ENCODE results near the gene LYPD5.
A peak's percentile ranks its signal among the peaks of the same experiment; 100 is the strongest.
"Not testable (repeated sequence)": the region's sequence is repeated elsewhere in the genome, so short reads cannot be mapped to it uniquely, and the experiment has no call there.

Gene LYPD5, protein sequence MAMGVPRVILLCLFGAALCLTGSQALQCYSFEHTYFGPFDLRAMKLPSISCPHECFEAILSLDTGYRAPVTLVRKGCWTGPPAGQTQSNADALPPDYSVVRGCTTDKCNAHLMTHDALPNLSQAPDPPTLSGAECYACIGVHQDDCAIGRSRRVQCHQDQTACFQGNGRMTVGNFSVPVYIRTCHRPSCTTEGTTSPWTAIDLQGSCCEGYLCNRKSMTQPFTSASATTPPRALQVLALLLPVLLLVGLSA

DNA sequence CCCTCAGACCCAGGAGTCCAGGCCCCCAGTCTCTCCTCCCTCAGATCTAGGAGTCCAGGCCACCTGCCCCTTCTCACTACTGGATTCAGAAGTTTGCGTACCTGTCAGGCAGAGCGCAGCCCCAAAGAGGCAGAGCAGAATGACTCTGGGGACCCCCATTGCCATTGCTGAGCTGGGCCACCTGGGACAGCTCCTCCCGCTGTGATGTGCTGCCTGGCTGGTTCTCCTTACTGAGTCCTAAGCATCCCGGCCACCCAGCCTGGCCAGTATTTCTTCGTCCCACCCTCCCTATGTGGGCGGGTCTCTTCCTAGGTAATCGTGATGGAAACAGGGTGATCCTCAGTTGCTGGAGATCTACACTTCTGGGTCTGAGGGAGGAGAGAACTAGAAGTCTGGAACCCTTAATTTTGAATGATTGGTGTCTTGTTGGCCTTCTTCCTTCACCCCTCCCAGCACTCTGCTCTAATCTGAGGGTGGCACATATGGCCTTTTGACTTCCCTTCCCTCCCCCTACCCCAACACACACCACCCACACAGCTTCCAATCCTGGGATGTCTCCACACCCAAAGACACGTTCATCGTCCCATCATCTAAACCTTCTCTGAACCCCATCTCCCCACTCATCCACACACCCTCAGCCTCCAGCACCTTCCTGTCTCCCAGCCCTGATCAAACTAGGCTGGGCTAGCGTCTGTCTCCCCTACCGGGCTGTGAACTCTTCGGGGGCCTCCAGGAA lies at the start of gene LYPD5:
LYPD5 (minus strand) TSS at position 232 of the 736 bp plus-strand sequence; CDS start at position 165, 67 bp downstream.
- no peak for DNase-seq (ENCODE audit: low read depth)

DNA sequence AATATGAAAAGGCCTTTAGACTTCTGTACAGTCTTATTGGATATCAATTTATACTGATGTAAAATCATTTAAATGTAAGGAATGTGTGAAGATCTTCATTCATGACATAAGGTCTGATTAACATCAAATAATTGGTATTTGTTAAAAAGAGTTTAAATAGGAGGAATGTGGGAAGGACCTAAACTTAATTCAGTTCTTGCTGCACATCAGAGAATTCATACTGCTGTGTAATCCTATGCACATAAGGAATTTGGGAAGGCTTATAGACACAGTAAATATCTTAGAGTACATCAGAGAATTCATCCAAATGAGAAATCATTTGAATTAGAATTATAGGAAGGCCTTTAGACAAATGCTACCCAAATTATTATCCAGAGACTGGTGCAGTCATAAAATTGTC lies 46.6 kb upstream of the LYPD5 start:
- DNase-seq (ENCODE audit: low read depth): no peak

DNA sequence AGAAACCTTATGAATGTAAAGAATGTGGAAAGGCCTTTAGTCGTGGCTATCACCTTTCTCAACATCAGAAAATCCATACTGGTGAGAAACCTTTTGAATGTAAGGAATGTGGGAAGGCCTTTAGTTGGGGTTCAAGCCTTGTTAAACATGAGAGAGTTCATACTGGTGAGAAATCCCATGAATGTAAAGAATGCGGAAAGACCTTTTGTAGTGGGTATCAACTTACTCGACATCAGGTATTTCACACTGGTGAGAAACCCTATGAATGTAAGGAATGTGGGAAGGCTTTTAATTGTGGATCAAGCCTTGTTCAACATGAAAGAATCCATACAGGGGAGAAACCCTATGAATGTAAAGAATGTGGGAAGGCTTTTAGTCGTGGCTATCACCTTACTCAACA lies 45.6 kb upstream of the LYPD5 start:
- DNase-seq (ENCODE audit: low read depth): no peak

DNA sequence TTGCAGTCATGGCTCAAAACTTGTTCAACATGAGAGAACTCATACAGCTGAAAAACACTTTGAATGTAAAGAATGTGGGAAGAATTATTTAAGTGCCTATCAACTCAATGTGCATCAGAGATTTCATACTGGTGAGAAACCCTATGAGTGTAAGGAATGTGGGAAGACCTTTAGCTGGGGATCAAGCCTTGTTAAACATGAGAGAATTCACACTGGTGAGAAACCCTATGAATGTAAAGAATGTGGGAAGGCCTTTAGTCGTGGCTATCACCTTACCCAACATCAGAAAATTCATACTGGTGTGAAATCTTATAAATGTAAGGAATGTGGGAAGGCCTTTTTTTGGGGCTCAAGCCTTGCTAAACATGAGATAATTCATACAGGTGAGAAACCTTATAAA lies 45.0 kb upstream of the LYPD5 start:
- DNase-seq (ENCODE audit: low read depth): no peak

DNA sequence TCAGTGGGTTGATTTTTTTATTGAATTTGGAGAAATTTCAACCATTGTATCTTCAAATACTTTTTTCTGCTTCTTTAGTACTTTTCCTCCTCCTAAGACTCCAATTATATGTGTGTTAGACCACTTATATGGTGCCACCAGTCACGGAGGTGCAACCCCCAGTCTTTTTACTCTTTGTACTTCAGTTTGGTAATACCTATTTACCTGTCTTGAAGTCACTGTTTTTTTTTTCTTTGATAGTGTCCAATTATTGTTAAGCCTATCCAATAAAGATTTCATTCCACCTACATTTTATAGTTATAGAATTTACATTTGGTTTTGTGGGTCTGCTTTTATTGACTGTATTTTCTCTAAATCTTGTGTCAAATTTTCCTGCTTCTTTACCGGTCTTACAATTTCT lies 39.8 kb upstream of the LYPD5 start:
- no peak for DNase-seq (ENCODE audit: low read depth)

DNA sequence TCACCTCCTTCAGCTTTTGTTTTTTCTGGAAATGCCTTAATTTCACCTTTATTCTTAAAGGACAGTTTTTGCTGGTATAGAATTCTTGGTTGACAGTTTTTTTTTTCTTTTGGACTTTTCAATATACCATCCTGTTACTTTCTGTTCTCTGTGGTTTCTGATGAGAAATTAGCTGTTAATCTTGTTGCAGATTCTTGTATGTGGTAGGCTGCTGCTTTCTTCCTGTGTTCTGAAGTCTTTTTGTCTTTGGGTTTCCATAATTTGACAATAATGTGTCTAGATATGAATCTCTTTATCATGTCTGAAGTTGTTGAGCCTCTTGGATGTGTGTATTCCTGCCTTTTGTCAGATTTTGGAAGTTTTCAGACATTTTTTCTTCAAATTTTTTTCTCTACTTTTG lies 36.9 kb upstream of the LYPD5 start:
- DNase-seq (ENCODE audit: low read depth): no peak

DNA sequence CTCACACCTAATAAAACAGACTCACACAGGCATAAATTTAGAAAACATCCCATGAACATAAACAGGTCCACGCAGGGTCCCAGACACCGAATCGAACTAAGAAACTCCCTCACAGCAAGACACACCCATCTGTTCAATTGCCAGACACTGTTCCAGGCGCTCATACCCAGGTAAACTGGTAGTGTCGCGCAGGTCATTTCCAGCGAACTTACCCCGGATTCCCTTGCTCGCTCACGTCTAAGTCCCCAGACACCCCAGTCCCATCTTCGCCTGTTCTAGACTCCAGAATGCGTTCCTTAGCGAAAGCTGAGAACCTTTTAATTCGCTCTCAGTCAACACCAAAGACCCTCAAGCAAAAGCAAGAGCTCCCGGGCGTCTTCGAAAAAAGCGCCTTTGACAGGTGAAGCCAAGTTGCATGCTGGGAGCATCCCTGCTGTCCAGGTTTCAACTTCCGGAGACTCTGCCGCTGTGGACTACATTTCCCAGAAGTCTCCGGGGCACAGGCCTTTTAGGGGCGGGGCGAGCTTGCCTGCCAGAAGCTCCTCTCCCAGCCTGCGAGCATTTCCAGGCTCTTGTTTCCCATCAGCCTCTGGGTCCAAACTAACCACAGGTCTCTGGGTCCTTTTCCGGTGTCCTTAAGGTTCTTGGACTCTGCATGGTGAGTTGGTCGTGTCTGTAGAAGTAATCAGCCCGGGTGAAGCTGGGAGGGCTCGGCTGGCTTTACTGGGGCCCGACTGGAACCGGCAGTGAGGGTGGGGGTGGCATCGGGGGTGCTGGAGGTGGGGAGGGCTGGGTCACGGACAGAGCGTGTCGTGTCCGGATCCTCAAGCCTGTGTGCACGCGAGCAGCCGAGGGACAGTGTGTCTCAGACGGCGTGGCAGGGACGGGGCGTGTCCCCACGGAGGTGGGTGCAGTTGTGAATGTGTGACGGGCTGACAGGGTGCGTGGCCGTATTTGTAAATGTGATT lies 24.8 kb upstream of the LYPD5 start, which contains the start of gene ZNF283:
ZNF283 (plus strand) TSS at position 535 of the 968 bp plus-strand sequence. CDS start 6,184 bp downstream, outside the sequence.
- DNase-seq (ENCODE audit: low read depth): peak; percentile 43

DNA sequence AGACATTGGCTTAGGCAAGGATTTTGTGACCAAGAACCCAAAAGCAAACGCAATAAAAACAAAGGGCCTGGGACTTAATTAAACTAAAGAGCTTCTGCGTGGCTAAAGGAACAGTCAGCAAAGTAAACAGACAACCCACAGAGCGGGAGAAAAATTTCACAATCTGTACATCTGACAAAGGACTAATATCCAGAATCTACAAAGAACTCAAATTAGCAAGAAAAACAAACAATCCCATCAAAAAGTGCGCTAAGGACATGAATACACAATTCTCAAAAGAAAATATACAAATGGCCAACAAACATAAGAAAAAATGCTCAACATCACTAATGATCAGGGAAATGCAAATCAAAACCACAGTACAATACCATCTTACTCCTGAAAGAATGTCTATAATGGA lies 22.3 kb upstream of the LYPD5 start:
- not testable (repeated sequence) for DNase-seq (ENCODE audit: low read depth)

DNA sequence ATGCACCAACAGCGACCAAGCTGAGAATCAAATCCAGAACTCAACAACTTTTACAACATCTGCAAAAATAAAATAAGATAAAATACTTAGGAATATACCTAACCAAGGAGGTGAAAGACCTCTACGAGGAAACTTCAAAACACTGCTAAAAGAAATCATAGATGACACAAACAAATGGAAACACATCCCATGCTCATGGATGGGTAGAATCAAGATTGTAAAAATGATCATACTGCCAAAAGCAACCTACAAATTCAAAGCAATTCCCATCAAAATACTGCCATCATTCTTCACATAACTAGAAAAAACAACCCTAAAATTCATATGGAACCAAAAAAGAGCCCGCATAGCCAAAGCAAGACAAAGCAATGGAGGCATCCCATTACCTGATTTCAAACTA lies 21.6 kb upstream of the LYPD5 start:
- not testable (repeated sequence) for DNase-seq (ENCODE audit: low read depth)

DNA sequence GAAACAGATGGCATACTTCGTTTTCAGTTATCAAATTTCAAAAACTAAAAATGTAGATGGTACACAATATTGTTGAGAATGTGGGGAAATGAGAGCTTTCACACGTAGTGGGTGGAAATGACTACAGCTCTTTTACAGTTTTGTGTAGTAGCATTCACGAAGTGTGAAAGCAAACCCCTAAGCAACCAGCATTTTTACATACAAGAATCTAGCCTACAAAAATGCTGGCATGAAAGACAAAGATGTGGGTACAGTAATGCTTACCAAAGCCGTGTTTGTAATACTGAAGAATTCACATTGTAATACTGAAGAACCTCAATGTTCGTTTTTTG lies 18.6 kb upstream of the LYPD5 start:
- DNase-seq (ENCODE audit: low read depth): no peak

DNA sequence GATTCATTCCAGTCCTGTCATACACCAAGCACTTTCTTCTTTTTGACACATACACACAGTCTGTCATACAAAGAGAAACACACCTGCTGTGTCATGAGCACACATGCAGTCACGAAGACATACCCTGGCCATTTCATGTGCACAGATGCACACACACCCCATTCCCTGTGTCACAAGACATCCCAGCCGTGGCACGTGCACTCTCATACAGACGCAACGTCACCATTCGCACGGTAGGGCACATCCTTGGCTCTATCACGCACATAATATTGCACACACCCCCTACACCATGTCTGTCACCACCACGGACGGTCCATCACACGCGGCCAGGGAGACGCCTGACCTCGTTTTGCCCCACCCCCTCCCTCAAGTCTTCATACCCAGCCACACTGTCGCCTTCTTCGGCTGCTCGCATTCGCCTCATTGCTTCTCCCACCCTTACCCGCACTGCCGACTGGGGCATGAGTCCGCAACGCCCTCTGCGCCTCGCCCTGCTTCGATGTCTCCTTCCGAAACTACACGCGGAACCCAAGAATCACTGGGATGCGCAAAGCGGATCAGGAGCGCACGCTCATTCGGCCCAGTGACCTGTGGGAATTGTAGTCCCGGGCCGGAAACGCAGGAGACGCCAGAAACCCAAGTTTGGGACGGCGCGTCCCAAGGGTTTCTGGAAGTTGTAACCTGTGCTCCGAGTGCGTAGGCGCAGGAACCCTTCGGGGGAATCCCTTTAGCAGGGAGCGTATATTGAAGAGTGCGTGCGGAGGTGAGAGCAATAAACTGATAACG lies 18.0 kb upstream of the LYPD5 start:
- no peak for DNase-seq (ENCODE audit: low read depth)

DNA sequence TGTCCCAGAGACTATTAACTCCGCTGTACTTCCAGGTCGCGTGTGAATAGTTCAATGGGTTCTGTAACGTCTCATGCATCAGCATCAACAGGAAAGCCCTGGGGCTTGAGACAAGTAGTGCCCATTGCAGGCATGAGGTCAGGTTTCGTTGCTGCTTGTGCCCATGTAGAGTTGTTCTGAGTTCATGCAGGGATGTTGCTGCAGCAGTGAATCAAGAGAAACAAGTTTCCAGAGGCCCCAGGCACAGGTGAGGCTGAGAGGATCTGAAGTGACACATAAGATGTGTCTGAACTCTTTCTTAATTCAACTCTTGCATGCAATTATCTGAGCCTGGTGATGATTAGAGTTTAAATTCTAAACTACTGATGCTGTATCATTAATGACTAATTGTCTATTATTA lies 16.3 kb upstream of the LYPD5 start:
- no peak for DNase-seq (ENCODE audit: low read depth)

DNA sequence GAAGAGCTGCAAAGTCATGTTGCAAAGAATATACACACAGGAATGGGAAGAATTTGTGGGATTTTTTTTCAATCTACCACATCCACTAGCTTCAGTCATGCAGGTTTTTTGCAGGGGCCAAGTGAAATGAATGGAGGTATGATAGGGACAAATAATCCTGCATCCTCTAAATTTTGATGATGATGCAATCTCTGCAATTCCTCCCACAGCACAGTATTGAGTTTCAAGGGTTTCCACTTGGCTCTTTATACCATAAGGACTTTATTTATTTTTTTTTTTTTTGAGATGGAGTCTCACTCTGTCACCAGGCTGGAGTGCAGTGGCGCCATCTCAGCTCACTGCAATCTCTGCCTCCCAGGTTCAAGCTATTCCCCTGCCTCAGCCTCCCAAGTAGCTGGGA lies 15.2 kb upstream of the LYPD5 start:
- not testable (repeated sequence) for DNase-seq (ENCODE audit: low read depth)

DNA sequence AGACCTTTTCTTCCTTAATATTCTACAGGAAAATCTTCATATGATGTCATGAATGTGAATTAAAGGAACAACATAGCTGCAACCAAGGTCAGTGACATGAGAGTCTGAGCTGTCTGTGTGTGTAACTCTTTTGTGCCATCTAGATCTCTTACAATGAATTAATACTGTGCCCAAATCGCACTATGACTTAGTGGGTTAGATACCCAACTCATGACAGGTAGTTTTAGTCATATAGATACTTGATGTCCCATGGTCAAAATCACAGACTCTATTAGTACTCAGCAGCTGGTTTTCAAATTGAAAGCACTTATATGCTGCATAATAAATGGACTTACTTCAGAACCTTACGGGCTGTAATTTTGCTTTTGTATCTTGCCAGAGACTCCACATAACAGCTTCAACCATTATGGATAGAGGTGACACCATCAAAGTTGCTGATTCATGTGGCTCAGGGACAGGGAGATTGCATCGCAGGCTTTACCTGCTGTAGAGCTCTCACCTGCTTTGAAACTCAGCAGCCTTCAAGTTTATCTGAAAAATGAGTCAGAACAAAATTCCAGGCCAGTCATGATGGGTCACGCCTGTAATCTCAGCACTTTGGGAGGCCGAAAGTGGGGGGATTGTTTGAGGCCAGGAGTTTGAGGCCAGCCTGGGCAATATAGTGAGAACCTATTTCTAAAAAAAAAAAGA lies 12.6 kb upstream of the LYPD5 start:
- DNase-seq (ENCODE audit: low read depth): no peak

DNA sequence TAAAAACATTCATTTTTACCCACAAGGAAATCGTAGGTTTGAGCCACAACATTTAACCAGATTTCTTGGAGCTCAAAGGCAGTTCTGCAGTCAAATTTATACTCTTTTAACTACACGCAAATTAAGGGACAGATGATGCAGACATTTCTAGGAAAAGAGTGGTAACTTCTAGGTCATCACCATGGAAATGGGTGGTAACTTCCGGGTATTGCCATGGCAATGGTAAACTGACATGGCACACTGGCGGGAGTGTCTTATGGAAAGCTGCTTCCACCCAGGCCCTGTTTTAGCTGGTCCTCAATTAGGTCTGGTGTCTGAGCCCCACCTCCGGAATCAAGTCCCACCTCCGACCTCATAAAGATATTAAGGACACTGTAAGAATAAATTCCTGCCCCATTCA lies 10.4 kb upstream of the LYPD5 start:
- DNase-seq (ENCODE audit: low read depth): no peak

DNA sequence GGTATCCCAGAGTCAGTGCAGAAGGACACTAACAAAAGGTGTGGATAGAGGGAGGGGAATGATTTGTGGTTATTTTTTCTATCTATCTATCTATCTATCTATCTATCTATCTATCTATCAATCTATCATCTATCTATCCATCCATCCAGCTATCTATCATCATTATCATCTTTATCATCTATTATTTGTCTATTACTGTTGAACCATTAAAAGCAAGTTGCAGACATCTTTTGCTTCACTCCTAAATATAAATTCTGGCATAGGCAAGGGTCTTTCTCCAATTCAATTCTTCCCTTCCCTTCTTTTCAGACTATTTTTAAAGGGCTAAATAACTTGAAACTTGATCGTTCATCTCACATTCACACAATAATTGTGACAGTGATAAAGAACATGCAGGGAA lies 10.0 kb upstream of the LYPD5 start:
- no peak for DNase-seq (ENCODE audit: low read depth)

DNA sequence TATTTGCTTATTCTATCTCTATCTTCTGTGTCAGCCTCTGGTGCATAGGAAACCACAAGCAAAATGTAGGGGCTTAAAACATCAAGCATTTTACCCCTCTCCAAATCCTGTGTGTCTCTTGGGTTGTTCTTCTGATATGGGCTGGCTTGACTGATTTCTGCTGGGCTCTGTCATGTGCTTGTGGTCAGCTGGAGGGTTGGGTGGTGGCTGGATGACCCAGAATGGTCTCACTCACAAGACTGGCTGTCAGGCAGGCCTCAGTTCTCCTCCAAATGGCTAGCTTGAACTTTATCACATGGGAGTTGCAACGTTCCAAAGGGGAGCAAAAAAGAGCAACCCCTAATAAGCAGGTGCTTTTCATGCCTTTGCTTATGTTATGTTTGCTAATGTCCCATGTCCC lies 9.6 kb upstream of the LYPD5 start:
- no peak for DNase-seq (ENCODE audit: low read depth)

DNA sequence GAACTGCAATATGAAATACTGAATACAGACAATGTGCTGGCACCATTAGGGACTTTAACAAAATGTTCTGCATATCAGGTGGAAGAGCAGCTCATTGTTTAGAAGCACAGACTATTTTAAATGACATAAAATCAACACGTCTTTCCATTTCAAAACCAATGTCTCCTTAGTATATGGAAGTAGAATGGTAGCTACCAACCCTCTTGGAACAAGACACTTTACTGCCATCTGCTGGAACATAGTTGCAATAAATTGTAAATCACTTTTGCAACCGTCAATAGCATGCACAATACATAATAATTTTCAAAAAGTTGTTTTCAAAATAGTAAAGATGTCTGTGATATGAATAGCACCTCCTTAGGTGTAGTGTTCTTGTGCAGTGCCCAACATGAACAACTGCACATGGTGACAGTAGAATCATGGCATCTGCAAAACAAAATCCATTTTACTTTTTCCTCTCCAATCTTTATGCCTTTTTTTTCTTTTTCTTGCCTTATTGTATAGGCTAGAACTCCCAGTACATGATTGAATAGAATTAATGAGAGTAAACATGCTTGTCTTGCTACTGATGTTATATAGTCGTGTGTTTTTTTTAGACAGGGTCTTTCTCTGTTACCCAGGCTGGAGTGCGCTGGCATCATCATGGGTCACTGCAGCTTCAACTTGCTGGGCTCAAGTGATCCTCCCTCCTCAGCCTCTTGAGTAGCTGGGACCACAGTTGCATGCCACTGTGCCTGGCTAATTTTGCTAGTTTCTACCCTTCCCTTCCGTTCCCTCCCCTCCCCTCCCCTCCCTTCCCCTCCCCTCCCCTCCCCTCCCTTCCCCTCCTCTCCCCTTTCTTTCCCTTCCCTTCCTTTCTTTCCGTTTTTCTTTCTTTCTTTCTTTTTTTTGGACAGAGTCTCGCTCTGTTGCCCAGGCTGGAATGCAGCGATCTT lies 7.8 kb upstream of the LYPD5 start:
- DNase-seq (ENCODE audit: low read depth): no peak

DNA sequence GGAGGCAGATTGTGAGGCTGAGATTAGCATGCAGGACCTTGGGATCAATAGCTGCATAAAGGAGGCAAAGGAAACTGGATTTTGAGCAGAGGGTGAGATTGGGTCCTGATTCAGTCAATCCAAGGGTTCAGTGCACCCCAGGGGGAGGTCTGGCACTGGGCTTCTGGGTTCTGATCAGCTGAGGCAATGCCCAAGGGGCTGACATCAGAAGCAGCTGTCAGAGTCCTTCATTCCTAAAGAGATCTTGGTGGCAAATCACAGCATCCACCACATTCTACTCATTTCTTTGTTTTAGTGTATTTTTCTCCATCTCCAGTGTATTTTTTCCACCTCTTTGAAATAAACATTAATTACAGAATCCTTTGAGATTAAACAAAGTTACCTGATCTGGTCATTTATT lies 5.4 kb upstream of the LYPD5 start:
- no peak for DNase-seq (ENCODE audit: low read depth)

DNA sequence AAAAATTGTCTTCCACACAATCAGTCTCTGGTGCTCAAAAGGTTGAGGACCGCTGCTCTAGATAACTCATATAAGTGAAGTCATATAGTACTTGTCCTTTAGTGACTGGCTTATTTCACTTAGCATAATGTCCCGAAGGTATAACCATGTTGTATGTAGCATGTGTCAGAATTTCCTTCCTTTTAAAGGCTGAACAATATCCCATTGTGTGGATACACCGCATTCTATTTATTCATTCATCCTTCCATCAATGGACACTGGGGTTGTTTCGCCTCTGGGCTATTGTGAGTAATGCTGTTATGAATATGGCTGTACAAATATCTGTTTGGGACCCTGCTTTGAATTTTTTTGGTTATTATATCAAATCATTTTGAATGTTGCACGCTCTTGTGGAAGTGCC lies 4.6 kb upstream of the LYPD5 start:
- DNase-seq (ENCODE audit: low read depth): no peak
